ENCODE measurements around the gene RPS2. TPM values are rescaled to one million over a fixed set of nuclear protein-coding genes. Genes with fewer than 3 reads are reported as not detected.
"Not testable (repeated sequence)": the region's sequence is repeated elsewhere in the genome, so short reads cannot be mapped to it uniquely, and the experiment has no call there.

Gene RPS2
- total and polyA plus RNA-seq, 2 donors from 2014 or later = 1,550 to 2,018 TPM

- DNase-seq (no peak), FAIRE-seq (no peak)
- Histone ChIP-seq H3K4me1 (ENCODE audit: control insufficient read depth in 2 of 3, insufficient read depth in 2 of 3, low read depth in 1 of 3, low read length in 3 of 3) (peaks cover 0 to 15% (median 12%) of the 10 kb centered on the region in 3 donors), H3K36me3 (ENCODE audit: control insufficient read depth in 2 of 3, insufficient read depth in 3 of 3, low read length in 3 of 3) (peaks cover 0 to 2% (median 0%) of the 10 kb centered on the region in 3 donors), H3K27ac (ENCODE audit: low read depth in 2 of 2, low read length in 2 of 2) (no peak within 1 kb of the TSS), H3K27me3 (ENCODE audit: control insufficient read depth, insufficient read depth, low read length) (no peaks in the 10 kb centered on the region), H3K9me3 (ENCODE audit: control insufficient read depth in 2 of 3, insufficient read depth in 1 of 3, low read length in 3 of 3) (no peaks in the 10 kb centered on the region), H3K9ac (ENCODE audit: low read length in 3 of 3) (peak within 1 kb of the TSS in 1 of 3 donors; percentile 93), H3K4me3 (ENCODE audit: low read length in 3 of 3) (peak within 1 kb of the TSS in 2 of 3 donors; percentile 76 to 86)
- intact Hi-C loops (cut with DNase I) = no loop called here
- no peak for TF ChIP-seq CTCF (IDR thresholded peaks at IDR 0.05; ENCODE audit: borderline replicate concordance, extremely low read depth, insufficient read depth)
Measured at GRCh38 chr16:1966460-1966859, 1.8 kb upstream of the RPS2 start, which contains the start of gene RNF151. RNF151 (plus strand) TSS chr16:1966856; CDS start chr16:1966882, 26 bp downstream.

GRCh38 chr16:1965396-1966001 is 873 bp upstream of the RPS2 start:
- Histone ChIP-seq H3K27me3 (ENCODE audit: control insufficient read depth, insufficient read depth, low read length) (no peaks in the 10 kb centered on the region), H3K4me1 (ENCODE audit: control insufficient read depth in 2 of 3, insufficient read depth in 2 of 3, low read depth in 1 of 3, low read length in 3 of 3) (peaks cover 0 to 16% (median 13%) of the 10 kb centered on the region in 3 donors), H3K27ac (ENCODE audit: low read depth in 2 of 2, low read length in 2 of 2) (peak overlapping the region; percentile 92 to 95), H3K4me3 (ENCODE audit: low read length in 3 of 3) (peak overlapping the region; percentile 71 to 86 (median 76)), H3K36me3 (ENCODE audit: control insufficient read depth in 2 of 3, insufficient read depth in 3 of 3, low read length in 3 of 3) (peaks cover 0 to 6% (median 6%) of the 10 kb centered on the region in 3 donors), H3K9me3 (ENCODE audit: control insufficient read depth in 2 of 3, insufficient read depth in 1 of 3, low read length in 3 of 3) (no peaks in the 10 kb centered on the region), H3K9ac (ENCODE audit: low read length in 3 of 3) (peak overlapping the region; percentile 48 to 96 (median 93))
- no peak for TF ChIP-seq CTCF (IDR thresholded peaks at IDR 0.05; ENCODE audit: borderline replicate concordance, extremely low read depth, insufficient read depth)
- intact Hi-C loops (cut with DNase I) = no loop called here
- DNase-seq = no peak
- no peak for FAIRE-seq

- Histone ChIP-seq H3K9ac (ENCODE audit: low read length in 3 of 3) (peak overlapping the region; percentile 45 to 93 (median 71)), H3K4me3 (ENCODE audit: low read length in 3 of 3) (peak overlapping the region; percentile 61 to 80 (median 76)), H3K9me3 (ENCODE audit: control insufficient read depth in 2 of 3, insufficient read depth in 1 of 3, low read length in 3 of 3) (no peaks in the 10 kb centered on the region), H3K4me1 (ENCODE audit: control insufficient read depth in 2 of 3, insufficient read depth in 2 of 3, low read depth in 1 of 3, low read length in 3 of 3) (peaks cover 0 to 20% (median 18%) of the 10 kb centered on the region in 3 donors), H3K36me3 (ENCODE audit: control insufficient read depth in 2 of 3, insufficient read depth in 3 of 3, low read length in 3 of 3) (peaks cover 0 to 6% (median 6%) of the 10 kb centered on the region in 3 donors), H3K27ac (ENCODE audit: low read depth in 2 of 2, low read length in 2 of 2) (peak overlapping the region; percentile 93 to 95), H3K27me3 (ENCODE audit: control insufficient read depth, insufficient read depth, low read length) (no peaks in the 10 kb centered on the region)
- FAIRE-seq (no peak), DNase-seq (peak; percentile 54 to 85 (median 61))
- intact Hi-C loops (cut with DNase I) = no loop called here
- TF ChIP-seq CTCF (IDR thresholded peaks at IDR 0.05; ENCODE audit: borderline replicate concordance, extremely low read depth, insufficient read depth) = no peak
Measured at GRCh38 chr16:1963806-1964505, 670 bp downstream of the RPS2 start.

GRCh38 chr16:1962161-1963153 is 2.2 kb downstream of the RPS2 start:
- not testable (repeated sequence) for DNase-seq

More at GRCh38 chr16:1962161-1963153, 2.2 kb downstream of the RPS2 start:
- H3K27ac ChIP-seq (ENCODE audit: low read depth in 2 of 2, low read length in 2 of 2); FAIRE-seq; H3K36me3 ChIP-seq (ENCODE audit: control insufficient read depth in 2 of 3, insufficient read depth in 3 of 3, low read length in 3 of 3); H3K9ac ChIP-seq (ENCODE audit: low read length in 3 of 3); intact Hi-C loops (cut with DNase I); H3K27me3 ChIP-seq (ENCODE audit: control insufficient read depth, insufficient read depth, low read length); H3K9me3 ChIP-seq (ENCODE audit: control insufficient read depth in 2 of 3, insufficient read depth in 1 of 3, low read length in 3 of 3); H3K4me3 ChIP-seq (ENCODE audit: low read length in 3 of 3): not testable (repeated sequence)
- peaks cover 0 to 21% (median 20%) of the 10 kb centered on the region in 3 donors for H3K4me1 ChIP-seq (ENCODE audit: control insufficient read depth in 2 of 3, insufficient read depth in 2 of 3, low read depth in 1 of 3, low read length in 3 of 3)

All from kidney (tissue), 14 donors.